T47D (cell line): Measurements from ENCODE around the gene IRS4.
A peak's percentile ranks its signal among the peaks of the same experiment; 100 is the strongest.

Source experiments
- DNase-seq, 2 experiments: peaks; one replicate each; pipeline versions ENCODE4 v3.0.0 to v3.0.0-alpha.2; 2011 to 2012; ENCODE audit warnings: low read depth in 1 of 2, low spot score in 1 of 2
- JUND ChIP-seq: IDR thresholded peaks from 2 replicates; pipeline ENCODE4 v1.6.1; 2012; ENCODE audit warnings: low read depth
- in situ Hi-C: cut with HindIII; loops from 2 replicates; pipeline ENCODE4 v1.10.0; 2016; ENCODE audit warnings: low sequenced_read_pairs, low pct_unique_long_range_greater_than_20kb

IRS4 gene

GRCh38 chrX:108736509-108737479 lies at the start of gene IRS4:
Gene IRS4 (minus strand): TSS chrX:108736563.
- in situ Hi-C loops, result no loop called here
- DNase-seq, result peak in 1 of 2 experiments; percentile 3
- TF ChIP-seq JUND, result no peak

GRCh38 chrX:108772549-108772948 lies 36.2 kb upstream of the IRS4 start:
- TF ChIP-seq JUND, result no peak
- DNase-seq, result no peak
- in situ Hi-C loops, result no loop called here

GRCh38 chrX:108763559-108763958 lies 27.2 kb upstream of the IRS4 start:
- DNase-seq, result no peak
- in situ Hi-C loops, result no loop called here
- TF ChIP-seq JUND, result no peak

GRCh38 chrX:108740299-108740774 lies 4.0 kb upstream of the IRS4 start:
- no peak for DNase-seq
- TF ChIP-seq JUND, result no peak
- in situ Hi-C loops, result no loop called here

GRCh38 chrX:108737754-108738153 lies 1.4 kb upstream of the IRS4 start:
- in situ Hi-C loops, result no loop called here
- DNase-seq, result no peak

GRCh38 chrX:108735679-108736508 lies 469 bp downstream of the IRS4 start:
- DNase-seq, result no peak
- TF ChIP-seq JUND, result no peak

More at GRCh38 chrX:108737754-108738153, 1.4 kb upstream of the IRS4 start:
- TF ChIP-seq JUND, result no peak

GRCh38 chrX:108735091-108735678 lies 1.2 kb downstream of the IRS4 start:
- no peak for TF ChIP-seq JUND
- in situ Hi-C loops, result no loop called here
- DNase-seq, result no peak

More at GRCh38 chrX:108735679-108736508, 469 bp downstream of the IRS4 start:
- in situ Hi-C loops, result no loop called here

- in situ Hi-C loops, result no loop called here
- no peak for DNase-seq
- TF ChIP-seq JUND, result no peak
Observed at GRCh38 chrX:108734426-108734825, 1.9 kb downstream of the IRS4 start.

GRCh38 chrX:108732630-108733321 lies 3.6 kb downstream of the IRS4 start:
- TF ChIP-seq JUND, result no peak
- in situ Hi-C loops, result no loop called here
- no peak for DNase-seq

- DNase-seq, result no peak
- TF ChIP-seq JUND, result no peak
- in situ Hi-C loops, result no loop called here
Observed at GRCh38 chrX:108731153-108731552, 5.2 kb downstream of the IRS4 start.

GRCh38 chrX:108726748-108727147 lies 9.6 kb downstream of the IRS4 start:
- DNase-seq, result no peak
- in situ Hi-C loops, result no loop called here
- TF ChIP-seq JUND, result no peak

- no peak for DNase-seq
- in situ Hi-C loops, result no loop called here
- no peak for TF ChIP-seq JUND
Observed at GRCh38 chrX:108722561-108722960, 13.8 kb downstream of the IRS4 start.
